Measurements from ENCODE around the gene PPP6R2. TPM values are rescaled to one million over a fixed set of nuclear protein-coding genes. Genes with fewer than 3 reads are reported as not detected.

Gene PPP6R2
- total and polyA plus RNA-seq, 2 of the 8 experiments (the other 6 are each of a cell fraction or from before 2014, with no cell fraction given): 25.0 to 32.2 TPM

DNA sequence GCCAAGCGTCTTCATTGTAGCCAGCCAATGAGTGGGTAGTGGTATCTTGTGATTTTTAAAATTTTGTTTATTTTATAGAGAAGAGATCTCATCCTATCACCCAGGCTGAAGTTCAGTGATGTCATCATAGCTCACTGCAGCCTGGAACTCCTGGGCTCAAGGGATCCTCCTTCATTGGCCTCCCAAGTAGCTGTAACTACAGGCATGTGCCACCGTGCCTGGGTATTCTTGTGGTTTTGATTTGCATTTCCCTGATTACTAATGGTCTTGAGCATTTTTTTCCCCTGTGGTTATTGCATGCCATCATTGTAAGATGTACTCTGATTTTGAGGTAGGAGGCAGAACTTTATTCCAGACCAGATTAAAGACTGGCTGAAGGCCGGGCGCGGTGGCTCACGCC lies 13.9 kb upstream of the PPP6R2 start:
- ChIA-PET CTCF (ENCODE audit: partially characterized antibody) (interaction anchor here (0.6 to 3.1 kb wide), 8 partner anchors 11 to 119 kb away, joined by 3 to 17 read pairs (median 4); partner anchors contain the start of gene HDAC10), POLR2A (ENCODE audit: partially characterized antibody) (interaction anchor here (2.3 to 2.4 kb wide), 2 partner anchors 12 to 13 kb away, joined by 5 to 6 read pairs; no protein-coding TSS in a partner anchor)
- peaks cover 10% of the 10 kb centered on the region; the same call in 1 of the 2 replicates for H3K23me2 ChIP-seq (ENCODE audit: low read depth, low read length)
- no peak overlapping the region for H4K91ac ChIP-seq (replicated peaks; ENCODE audit: insufficient read length, low read length)
- no peaks in the 10 kb centered on the region for H3K79me1 ChIP-seq (ENCODE audit: low read depth, low read length)
- TF ChIP-seq CREB1 (IDR thresholded peaks at IDR 0.05) (no peak), SAP30 (IDR thresholded peaks at IDR 0.05; ENCODE audit: insufficient read depth, insufficient replicate concordance, low read length) (no peak), HDAC6 (IDR thresholded peaks at IDR 0.05; ENCODE audit: low read depth, low read length) (no peak), TAF7 (optimal IDR thresholded peaks at IDR 0.05; ENCODE audit: borderline replicate concordance, low read depth, low read length) (no peak), TAF1 (IDR thresholded peaks at IDR 0.05; ENCODE audit: low read depth, low read length) (no peak), SRF (IDR thresholded peaks at IDR 0.05; ENCODE audit: low read depth, low read length) (no peak), SP1 (IDR thresholded peaks at IDR 0.05; ENCODE audit: low read depth, low read length) (no peak), NANOG (IDR thresholded peaks at IDR 0.05; ENCODE audit: insufficient read depth, low read depth, low read length, poor library complexity, severe bottlenecking) (no peak), MAFK (IDR thresholded peaks at IDR 0.05; ENCODE audit: low read depth, low read length) (no peak), TBP (IDR thresholded peaks at IDR 0.05; ENCODE audit: low read depth, low read length) (no peak)
- TF ChIP-seq, protein P1, sequence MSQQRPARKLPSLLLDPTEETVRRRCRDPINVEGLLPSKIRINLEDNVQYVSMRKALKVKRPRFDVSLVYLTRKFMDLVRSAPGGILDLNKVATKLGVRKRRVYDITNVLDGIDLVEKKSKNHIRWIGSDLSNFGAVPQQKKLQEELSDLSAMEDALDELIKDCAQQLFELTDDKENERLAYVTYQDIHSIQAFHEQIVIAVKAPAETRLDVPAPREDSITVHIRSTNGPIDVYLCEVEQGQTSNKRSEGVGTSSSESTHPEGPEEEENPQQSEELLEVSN (IDR thresholded peaks at IDR 0.05): no peak
- H3K23ac ChIP-seq (ENCODE audit: insufficient read length): no peak overlapping the region
- H3K27me3 ChIP-seq (replicated peaks in 1 of 4; ENCODE audit: control insufficient read depth in 3 of 4, extremely low read depth in 1 of 4, insufficient read depth in 3 of 4, low read length in 3 of 4): peaks cover 1 to 13% (median 12%) of the 10 kb centered on the region in 4 experiments; a peak in 6 of 7 replicates
- no peak overlapping the region for H3K4ac ChIP-seq (replicated peaks; ENCODE audit: insufficient read length, low read depth, low read length)
- no peaks in the 10 kb centered on the region for H3K36me3 ChIP-seq (ENCODE audit: control insufficient read depth in 2 of 4, insufficient read depth in 4 of 4, low read length in 3 of 4)
- DNase-seq (ENCODE audit: low read depth in 1 of 2, low spot score in 2 of 2) (no peak), FAIRE-seq (no peak)
- no peak overlapping the region for H3K18ac ChIP-seq (ENCODE audit: extremely low read depth, low read length)
- no peak overlapping the region for H2AK5ac ChIP-seq (ENCODE audit: low read depth, low read length)
- H4K5ac ChIP-seq (ENCODE audit: insufficient read length, low read depth, low read length): no peak overlapping the region
- H2AFZ ChIP-seq (ENCODE audit: low read length): no peak overlapping the region
- no peak overlapping the region for H4K8ac ChIP-seq (ENCODE audit: extremely low read depth, insufficient read depth, low read length)
- peaks cover 0 to 8% (median 2%) of the 10 kb centered on the region in 4 experiments; a peak in 4 of 7 replicates for H3K4me1 ChIP-seq (replicated peaks in 1 of 4; ENCODE audit: control insufficient read depth in 3 of 4, insufficient read depth in 4 of 4, low read length in 3 of 4)
- no peak overlapping the region for H2BK5ac ChIP-seq (ENCODE audit: low read depth, low read length)
- no peaks in the 10 kb centered on the region for H3K79me2 ChIP-seq (ENCODE audit: control insufficient read depth in 1 of 2, insufficient read depth in 2 of 2, low read length in 2 of 2)
- H2BK15ac ChIP-seq (ENCODE audit: low read length): no peak overlapping the region
- no peak overlapping the region for H3K14ac ChIP-seq (ENCODE audit: insufficient read length)
- 96% methylated on average over 6 of the region's 6 CpGs; no CpG with 5 or more reads in 1 of the 2 experiments for WGBS, 2 experiments (ENCODE audit: extremely low coverage in 1 of 2, insufficient coverage in 1 of 2, insufficient read length in 1 of 2, insufficient replicate concordance in 2 of 2, low coverage in 1 of 2, low lambda C conversion rate in 2 of 2, missing lambda C conversion rate in 1 of 2)
- H2BK120ac ChIP-seq (replicated peaks; ENCODE audit: low read depth, low read length): no peak overlapping the region
- H2BK20ac ChIP-seq (ENCODE audit: low read length): no peak overlapping the region
- H3K56ac ChIP-seq (replicated peaks; ENCODE audit: insufficient read length, low read depth, low read length): no peak overlapping the region
- H4K20me1 ChIP-seq (replicated peaks in 1 of 2; ENCODE audit: control insufficient read depth in 1 of 2, insufficient read depth in 2 of 2, low read length in 2 of 2): no peaks in the 10 kb centered on the region
- H2BK12ac ChIP-seq (ENCODE audit: low read depth, low read length): no peak overlapping the region
- no peak overlapping the region for H3K4me3 ChIP-seq (ENCODE audit: extremely low read depth in 1 of 4, insufficient read depth in 2 of 4, low read depth in 3 of 4, low read length in 4 of 4)
- H3K9me3 ChIP-seq (ENCODE audit: insufficient read depth in 2 of 2, low read depth in 1 of 2, low read length in 1 of 2): no peaks in the 10 kb centered on the region
- H3K4me2 ChIP-seq (ENCODE audit: insufficient read depth in 1 of 2, low read depth in 2 of 2, low read length in 2 of 2): no peak overlapping the region
- no peak overlapping the region for H3K27ac ChIP-seq (ENCODE audit: low read depth, low read length)
- no peak overlapping the region for H3K9ac ChIP-seq (replicated peaks in 1 of 4; ENCODE audit: extremely low read depth in 1 of 4, low read depth in 3 of 4, low read length in 3 of 4)
